SK-N-MC (cell line): ENCODE results near the gene SNHG17.

Source experiments
- EZH2 ChIP-seq: fragments of 200-600 bp; sonication (generic); IDR thresholded peaks from one replicate; pipeline ENCODE4 v1.6.1; 2017; ENCODE audit warnings: antibody characterized with exemption
- POLR2AphosphoS5 ChIP-seq: IDR thresholded peaks from 2 replicates; pipeline ENCODE4 v1.6.1; 2012; ENCODE audit warnings: mild to moderate bottlenecking, low read depth, low read length, borderline replicate concordance

DNA sequence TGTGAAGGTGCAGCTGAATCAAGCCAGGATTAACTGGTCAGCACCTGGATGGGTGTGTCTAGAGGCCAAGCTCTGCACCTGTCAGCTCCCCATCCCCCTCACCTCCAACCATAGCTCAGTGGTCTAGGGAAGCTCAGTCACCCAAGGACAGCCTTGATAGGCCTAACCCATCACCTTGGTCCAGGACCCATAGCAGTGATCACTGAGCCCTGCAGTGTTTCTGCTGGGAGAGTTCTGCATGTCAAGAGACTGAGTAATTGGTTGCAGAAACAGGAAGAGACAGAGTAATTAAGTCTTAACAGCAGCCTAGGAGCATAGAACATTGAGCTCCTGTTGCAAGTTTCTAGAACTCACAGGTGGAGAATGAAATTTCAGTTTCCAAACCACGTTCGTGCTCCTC lies 18.8 kb upstream of the SNHG17 start:
- TF ChIP-seq POLR2AphosphoS5 (no peak), EZH2 (no peak)
